HCT116 (cell line): ENCODE data around the gene PGA5. TPM values are rescaled to one million over a fixed set of nuclear protein-coding genes. Genes with fewer than 3 reads are reported as not detected.

ENCODE experiments used
- ATAC-seq: fragments of 200-7000 bp; cut with Tn5 transposase; 2 replicates; pipeline ENCODE4 v1.9.1; 2020; ENCODE audit warnings: mild to moderate bottlenecking, moderate library complexity
- BruUV-seq: library from RNA; stranded (reverse); fragments of 400-500 nt; replicated peaks from 2 replicates; lab custom pipeline; 2021; lab: Mats Ljungman, UMichigan
- CTCF ChIA-PET: fragments of 300-600 bp; sonication (Branson Sonifier 250); formaldehyde crosslinking; loops from one replicate; lab custom pipeline; 2021; ENCODE audit warnings: antibody characterized with exemption; lab: Charles Lee
- POLR2A ChIA-PET: fragments of 300-600, 350-600 bp; sonication (Branson Sonifier 250); formaldehyde crosslinking; loops from one replicate; lab custom pipeline; 2021; ENCODE audit warnings: antibody characterized with exemption; lab: Charles Lee
- RAD21 ChIA-PET, 2 experiments: fragments of 300-600 bp; sonication (Branson Sonifier 250); formaldehyde crosslinking; loops; one replicate each; lab custom pipeline; 2023; ENCODE audit warnings: low total read pairs in 2 of 2; ENCODE audit not compliant: uncharacterized antibody in 2 of 2, unreplicated experiment in 2 of 2, low non-redundant PET in 1 of 2; lab: Charles Lee
- DNase-seq: peaks from one replicate; pipeline ENCODE4 v3.0.0-alpha.2; 2010; ENCODE audit warnings: low read depth, low spot score
- H2AFZ ChIP-seq: fragments of 200-600 bp; shearing (Covaris generic), sonication (generic); 2 replicates; pipeline ENCODE4 v1.6.1; 2017; ENCODE audit warnings: low read depth, mixed run types, mixed read lengths, antibody characterized with exemption, low read length; ENCODE audit not compliant: poor library complexity, severe bottlenecking
- H3K27ac ChIP-seq: 2 replicates; pipeline ENCODE4 v1.5.1; 2012; ENCODE audit warnings: low read depth, low read length
- H3K27me3 ChIP-seq: fragments of 200-600 bp; sonication (generic); 2 replicates; pipeline ENCODE4 v1.6.1; 2016; ENCODE audit warnings: mixed run types, low read length, mixed read lengths; ENCODE audit not compliant: insufficient read depth
- H3K36me3 ChIP-seq, 2 experiments: fragments of 200-500 bp in 1 of 2; fragments of 200-600 bp in 1 of 2; sonication (Bioruptor generic) in 1 of 2; sonication (generic) in 1 of 2; 2 replicates each; pipeline versions ENCODE4 v1.5.1 to v1.6.1; 2014 to 2016; ENCODE audit warnings: low read length in 2 of 2, inconsistent platforms in 1 of 2, mixed read lengths in 1 of 2, mixed run types in 1 of 2; ENCODE audit not compliant: insufficient read depth in 2 of 2, control insufficient read depth in 1 of 2
- H3K4me1 ChIP-seq, 2 experiments: fragments of 200-600 bp in 1 of 2; sonication (generic) in 1 of 2; 2 replicates each; pipeline versions ENCODE4 v1.5.1 to v1.6.1; 2012 to 2017; ENCODE audit warnings: low read length in 2 of 2, inconsistent platforms in 1 of 2, mild to moderate bottlenecking in 1 of 2, mixed read lengths in 1 of 2, mixed run types in 1 of 2, moderate library complexity in 1 of 2; ENCODE audit not compliant: insufficient read depth in 2 of 2, control insufficient read depth in 1 of 2
- H3K4me2 ChIP-seq: fragments of 200-600 bp; sonication (generic); 2 replicates; pipeline ENCODE4 v1.6.1; 2017; ENCODE audit warnings: mixed run types, low read length, mixed read lengths
- H3K4me3 ChIP-seq, 2 experiments: fragments of 200-600 bp in 1 of 2; sonication (generic) in 1 of 2; replicated peaks in 1 of 2; 2 replicates each; pipeline ENCODE4 v1.5.1; 2011 to 2016; ENCODE audit warnings: low read length in 2 of 2, control low read depth in 1 of 2, low read depth in 1 of 2, mild to moderate bottlenecking in 1 of 2, mixed read lengths in 1 of 2, mixed run types in 1 of 2
- H3K79me2 ChIP-seq: fragments of 200-600 bp; sonication (generic); 2 replicates; pipeline ENCODE4 v1.6.1; 2017; ENCODE audit warnings: mild to moderate bottlenecking, mixed run types, low read length, moderate library complexity, mixed read lengths; ENCODE audit not compliant: insufficient read depth
- H3K9ac ChIP-seq: fragments of 200-600 bp; sonication (generic); 2 replicates; pipeline ENCODE4 v1.6.1; 2016; ENCODE audit warnings: low read length, mixed read lengths
- H3K9me2 ChIP-seq: fragments of 200-600 bp; sonication (generic), shearing (Covaris generic); 2 replicates; pipeline ENCODE4 v1.6.1; 2017; ENCODE audit warnings: mixed run types, mild to moderate bottlenecking, moderate library complexity; ENCODE audit not compliant: insufficient read depth
- H3K9me3 ChIP-seq, 2 experiments: fragments of 200-500 bp in 1 of 2; fragments of 200-600 bp in 1 of 2; sonication (Bioruptor generic) in 1 of 2; sonication (generic) in 1 of 2; 2 replicates each; pipeline ENCODE4 v1.6.1; 2014 to 2017; ENCODE audit warnings: low read length in 2 of 2, mixed read lengths in 2 of 2, inconsistent platforms in 1 of 2, low read depth in 1 of 2, mild to moderate bottlenecking in 1 of 2, mixed run types in 1 of 2, moderate library complexity in 1 of 2; ENCODE audit not compliant: control insufficient read depth in 1 of 2, insufficient read depth in 1 of 2
- H4K20me1 ChIP-seq: fragments of 200-600 bp; sonication (generic), shearing (Covaris generic); 2 replicates; pipeline ENCODE4 v1.6.1; 2017; ENCODE audit warnings: mixed run types, mild to moderate bottlenecking, moderate library complexity; ENCODE audit not compliant: insufficient read depth
- ATF3 ChIP-seq: IDR thresholded peaks from 2 replicates; pipeline ENCODE4 v1.6.1; 2012
- CEBPB ChIP-seq: IDR thresholded peaks from 2 replicates; pipeline ENCODE4 v1.6.1; 2012; ENCODE audit warnings: low read depth
- CTCF ChIP-seq, 3 experiments: fragments of 200-600 bp in 1 of 3; sonication (generic) in 1 of 3; IDR thresholded peaks in 2 of 3; conservative IDR thresholded peaks in 1 of 3; 2 replicates each; pipeline ENCODE4 v1.5.1; 2012 to 2017; ENCODE audit warnings: low read depth in 2 of 3, low read length in 2 of 3, antibody characterized with exemption in 1 of 3, borderline replicate concordance in 1 of 3, control low read depth in 1 of 3, mild to moderate bottlenecking in 1 of 3, mixed read lengths in 1 of 3, mixed run types in 1 of 3, moderate library complexity in 1 of 3; ENCODE audit not compliant: insufficient read depth in 1 of 3
- EGR1 ChIP-seq: IDR thresholded peaks from 2 replicates; pipeline ENCODE4 v1.6.1; 2012; ENCODE audit warnings: low read depth
- EZH2phosphoT487 ChIP-seq: fragments of 200-600 bp; IDR thresholded peaks from 2 replicates; pipeline ENCODE4 v1.6.1; 2018; ENCODE audit warnings: antibody characterized with exemption, borderline replicate concordance
- FOSL1 ChIP-seq: IDR thresholded peaks from 2 replicates; pipeline ENCODE4 v1.6.1; 2012; ENCODE audit warnings: low read depth
- POLR2A ChIP-seq: IDR thresholded peaks from 2 replicates; pipeline ENCODE4 v1.7.0; 2011; ENCODE audit warnings: borderline replicate concordance; ENCODE audit not compliant: insufficient read depth, insufficient read length; ENCODE audit errors: extremely low read depth
- POLR2AphosphoS5 ChIP-seq: IDR thresholded peaks from 2 replicates; pipeline ENCODE4 v1.6.1; 2011; ENCODE audit warnings: mild to moderate bottlenecking, low read depth, low read length, moderate library complexity
- SIN3A ChIP-seq: IDR thresholded peaks from 2 replicates; pipeline ENCODE4 v1.6.1; 2012; ENCODE audit warnings: low read depth
- SP1 ChIP-seq: IDR thresholded peaks from 2 replicates; pipeline ENCODE4 v1.6.1; 2012; ENCODE audit warnings: low read depth
- TCF7L2 ChIP-seq: IDR thresholded peaks from 2 replicates; pipeline ENCODE4 v1.7.0; 2011; ENCODE audit warnings: borderline replicate concordance, inconsistent platforms; ENCODE audit not compliant: insufficient read depth, insufficient read length; ENCODE audit errors: extremely low read depth
- YY1 ChIP-seq: IDR thresholded peaks from 2 replicates; pipeline ENCODE4 v1.6.1; 2011; ENCODE audit warnings: low read length, low read depth, moderate library complexity, mild to moderate bottlenecking; ENCODE audit not compliant: insufficient replicate concordance; ENCODE audit errors: extremely low read depth
- ZFX ChIP-seq: fragments of 450-650 bp; IDR thresholded peaks from 2 replicates; pipeline ENCODE4 v1.6.1; 2017
- intact Hi-C: fragments of 100-400 bp; cut with micrococcal nuclease; formaldehyde crosslinking; loops from 2 replicates; pipeline ENCODE4 v1.10.0; 2022
- total RNA-seq: library from RNA; stranded (reverse); gene quantifications from one replicate; pipeline ENCODE4 v1.2.1, GENCODE V29; 2021; ENCODE audit not compliant: unreplicated experiment

Gene PGA5
- total RNA-seq, 1 experiment from 2014 or later: not detected

GRCh38 chr11:61258546-61258945 is 17.6 kb downstream of the PGA5 start:
- no peaks in the 10 kb centered on the region for H3K27me3 ChIP-seq
- no peak overlapping the region for H3K4me3 ChIP-seq
- no peak overlapping the region for H3K27ac ChIP-seq
- RAD21 ChIA-PET: no interaction called here
- H3K9me2 ChIP-seq: no peaks in the 10 kb centered on the region
- H3K36me3 ChIP-seq: no peaks in the 10 kb centered on the region
- no TSS peak for BruUV-seq
- intact Hi-C loops: no loop called here
- H2AFZ ChIP-seq: no peak overlapping the region
- CTCF ChIA-PET: no interaction called here
- ATAC-seq (no peak), DNase-seq (no peak)
- H3K9me3 ChIP-seq: no peaks in the 10 kb centered on the region
- POLR2A ChIA-PET: no interaction called here
- H3K4me1 ChIP-seq: no peaks in the 10 kb centered on the region
- no peaks in the 10 kb centered on the region for H4K20me1 ChIP-seq
- H3K9ac ChIP-seq: no peak overlapping the region
- H3K79me2 ChIP-seq: no peaks in the 10 kb centered on the region
- no peak overlapping the region for H3K4me2 ChIP-seq
- TF ChIP-seq SP1 (no peak), POLR2A (no peak), EGR1 (no peak), ATF3 (no peak), CTCF (IDR thresholded peaks at IDR 0.05 in 2 of 3, conservative IDR thresholded peaks at IDR 0.05 in 1 of 3; ENCODE audit: borderline replicate concordance in 1 of 3, insufficient read depth in 1 of 3, low read depth in 2 of 3, low read length in 2 of 3) (no peak), EZH2phosphoT487 (no peak), YY1 (no peak), TCF7L2 (no peak), FOSL1 (no peak), POLR2AphosphoS5 (no peak), ZFX (no peak), SIN3A (no peak), CEBPB (no peak)
